Activated T-cell treated with anti-CD3 and anti-CD28 coated beads, Interleukin-2, amount 50 U/mL, for 24 hours (primary cell): ENCODE results near the gene SIX6.
A peak's percentile ranks its signal among the peaks of the same experiment; 100 is the strongest.

Experiments
- DNase-seq: peaks from one replicate; pipeline ENCODE4 v3.0.0-alpha.2; 2020
- H3K27ac Mint-ChIP-seq: 2 replicates; pipeline ENCODE4 v1.8.0; 2020; ENCODE audit warnings: mild to moderate bottlenecking, mixed read lengths
- H3K27me3 Mint-ChIP-seq: 2 replicates; pipeline ENCODE4 v1.8.0; 2020; ENCODE audit warnings: mixed read lengths
- H3K36me3 Mint-ChIP-seq: 2 replicates; pipeline ENCODE4 v1.8.0; 2020; ENCODE audit warnings: low read depth, mixed read lengths
- H3K4me1 Mint-ChIP-seq: 2 replicates; pipeline ENCODE4 v1.8.0; 2020; ENCODE audit warnings: low read depth, mixed read lengths
- H3K4me3 Mint-ChIP-seq: 2 replicates; pipeline ENCODE4 v1.8.0; 2020; ENCODE audit warnings: mild to moderate bottlenecking, moderate library complexity, mixed read lengths
- H3K9me3 Mint-ChIP-seq: 2 replicates; pipeline ENCODE4 v1.8.0; 2020; ENCODE audit warnings: mixed read lengths

Gene SIX6

GRCh38 chr14:60508363-60508706, 611 bp upstream of the SIX6 start:
- Mint-ChIP-seq H3K9me3 (no peaks in the 10 kb centered on the region), H3K4me3 (no peak overlapping the region), H3K36me3 (no peaks in the 10 kb centered on the region), H3K4me1 (peaks cover 28% of the 10 kb centered on the region), H3K27me3 (peaks cover 96% of the 10 kb centered on the region), H3K27ac (no peak overlapping the region)
- no peak for DNase-seq

DNA sequence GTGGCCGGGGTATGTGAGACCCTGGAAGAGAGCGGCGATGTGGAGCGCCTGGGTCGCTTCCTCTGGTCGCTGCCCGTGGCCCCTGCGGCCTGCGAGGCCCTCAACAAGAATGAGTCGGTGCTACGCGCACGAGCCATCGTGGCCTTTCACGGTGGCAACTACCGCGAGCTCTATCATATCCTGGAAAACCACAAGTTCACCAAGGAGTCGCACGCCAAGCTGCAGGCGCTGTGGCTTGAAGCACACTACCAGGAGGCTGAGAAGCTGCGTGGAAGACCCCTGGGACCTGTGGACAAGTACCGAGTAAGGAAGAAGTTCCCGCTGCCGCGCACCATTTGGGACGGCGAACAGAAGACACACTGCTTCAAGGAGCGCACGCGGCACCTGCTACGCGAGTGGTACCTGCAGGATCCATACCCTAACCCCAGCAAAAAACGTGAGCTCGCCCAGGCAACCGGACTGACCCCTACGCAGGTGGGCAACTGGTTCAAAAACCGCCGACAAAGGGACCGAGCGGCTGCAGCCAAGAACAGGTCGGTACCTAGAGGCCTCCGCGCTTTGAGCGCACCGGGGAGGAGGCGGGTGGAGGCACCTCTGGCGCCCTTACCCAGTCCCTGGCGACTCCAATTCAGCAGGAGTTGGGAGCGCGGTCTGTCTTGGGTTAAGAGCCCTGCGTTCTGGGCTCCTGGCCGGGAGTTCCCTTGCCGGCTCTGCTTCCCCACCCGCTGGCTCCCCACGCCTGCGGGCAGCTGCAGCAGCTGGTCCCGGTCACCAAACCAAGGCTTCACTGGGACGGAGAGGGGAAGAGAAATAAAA, 700 bp downstream of the SIX6 start:
- H3K27ac Mint-ChIP-seq, result peak overlapping the region; percentile 29
- peak; percentile 36 for DNase-seq
- H3K9me3 Mint-ChIP-seq, result no peaks in the 10 kb centered on the region
- H3K27me3 Mint-ChIP-seq, result peaks cover 96% of the 10 kb centered on the region
- peaks cover 35% of the 10 kb centered on the region for H3K4me1 Mint-ChIP-seq
- no peaks in the 10 kb centered on the region for H3K36me3 Mint-ChIP-seq
- peak overlapping the region; percentile 27 for H3K4me3 Mint-ChIP-seq

DNA sequence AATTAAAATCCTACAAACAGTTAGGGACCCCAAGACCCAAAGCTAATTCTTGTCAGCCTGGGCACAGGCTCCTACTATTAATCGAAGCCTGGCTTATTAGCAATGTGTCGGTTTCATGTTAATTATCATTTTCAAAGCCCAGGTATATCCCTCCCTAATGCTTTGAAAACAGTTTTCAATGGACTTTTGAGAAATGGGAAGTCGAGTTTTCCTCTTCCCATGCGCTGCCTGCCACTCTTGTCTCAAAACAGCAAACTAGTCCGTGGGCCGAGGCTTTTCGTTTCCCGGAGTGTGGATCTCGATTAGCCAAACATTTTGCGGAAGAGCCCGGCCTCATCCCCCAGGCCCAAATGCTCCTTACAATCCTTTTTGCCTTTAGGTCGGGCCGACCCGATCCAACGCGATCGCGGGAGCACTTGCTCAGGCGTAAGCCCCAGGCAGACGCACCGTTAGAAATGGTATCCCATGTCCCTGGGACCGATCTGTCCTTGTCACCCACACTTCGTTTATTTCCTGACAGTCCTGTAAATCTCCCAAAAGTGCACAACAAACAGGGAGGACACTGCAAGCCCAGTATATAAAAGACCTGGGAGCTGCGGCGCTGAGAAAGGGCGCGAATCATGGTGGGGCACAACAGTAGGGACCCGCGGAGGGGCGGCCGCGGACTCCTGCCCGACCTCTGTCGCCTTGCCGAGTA, 1.5 kb downstream of the SIX6 start:
- peak overlapping the region; percentile 23 for H3K4me3 Mint-ChIP-seq
- H3K9me3 Mint-ChIP-seq, result no peaks in the 10 kb centered on the region
- H3K27ac Mint-ChIP-seq, result no peak overlapping the region
- DNase-seq, result no peak
- no peaks in the 10 kb centered on the region for H3K36me3 Mint-ChIP-seq
- H3K4me1 Mint-ChIP-seq, result peaks cover 37% of the 10 kb centered on the region
- H3K27me3 Mint-ChIP-seq, result peaks cover 93% of the 10 kb centered on the region

GRCh38 chr14:60510951-60511599, 2.1 kb downstream of the SIX6 start:
- no peaks in the 10 kb centered on the region for H3K36me3 Mint-ChIP-seq

DNA sequence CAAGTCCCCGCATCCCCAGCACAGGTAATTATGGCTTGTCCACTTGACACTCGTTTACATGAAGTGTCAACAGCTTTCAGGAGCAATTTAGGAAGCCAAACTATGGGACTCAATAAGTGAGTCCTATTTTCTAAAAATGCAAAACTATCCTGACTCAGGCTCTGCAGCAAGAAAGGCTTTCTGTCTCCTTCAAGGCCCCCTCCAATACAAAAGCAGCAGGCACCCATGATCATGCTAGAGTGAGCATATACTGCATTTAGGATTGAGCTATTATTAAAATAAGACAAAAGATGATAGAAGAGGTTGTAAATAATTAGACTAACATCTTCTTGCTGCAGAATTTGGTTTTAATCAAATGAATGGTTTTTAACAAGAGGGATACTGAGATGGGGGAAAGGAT, 3.2 kb downstream of the SIX6 start:
- Mint-ChIP-seq H3K27me3 (peaks cover 92% of the 10 kb centered on the region), H3K4me3 (no peak overlapping the region), H3K36me3 (no peaks in the 10 kb centered on the region), H3K27ac (no peak overlapping the region), H3K4me1 (peaks cover 41% of the 10 kb centered on the region), H3K9me3 (no peaks in the 10 kb centered on the region)
- DNase-seq, result no peak

More at GRCh38 chr14:60510951-60511599, 2.1 kb downstream of the SIX6 start:
- Mint-ChIP-seq H3K27ac (no peak overlapping the region), H3K9me3 (no peaks in the 10 kb centered on the region), H3K4me3 (peak overlapping the region; percentile 23), H3K4me1 (peaks cover 40% of the 10 kb centered on the region), H3K27me3 (peaks cover 92% of the 10 kb centered on the region)
- DNase-seq, result no peak

- H3K9me3 Mint-ChIP-seq, result no peaks in the 10 kb centered on the region
- no peak overlapping the region for H3K27ac Mint-ChIP-seq
- no peak for DNase-seq
- H3K27me3 Mint-ChIP-seq, result peaks cover 90% of the 10 kb centered on the region
- H3K36me3 Mint-ChIP-seq, result no peaks in the 10 kb centered on the region
- H3K4me3 Mint-ChIP-seq, result no peak overlapping the region
- peaks cover 35% of the 10 kb centered on the region for H3K4me1 Mint-ChIP-seq
These were observed 4.1 kb downstream of the SIX6 start for GRCh38 chr14:60512973-60513571.

- Mint-ChIP-seq H3K9me3 (no peaks in the 10 kb centered on the region), H3K36me3 (no peaks in the 10 kb centered on the region), H3K27me3 (peaks cover 86% of the 10 kb centered on the region), H3K4me3 (peak overlapping the region; percentile 47), H3K4me1 (peaks cover 30% of the 10 kb centered on the region), H3K27ac (no peak overlapping the region)
- no peak for DNase-seq
These were observed 5.4 kb downstream of the SIX6 start for GRCh38 chr14:60514378-60514740.

DNA sequence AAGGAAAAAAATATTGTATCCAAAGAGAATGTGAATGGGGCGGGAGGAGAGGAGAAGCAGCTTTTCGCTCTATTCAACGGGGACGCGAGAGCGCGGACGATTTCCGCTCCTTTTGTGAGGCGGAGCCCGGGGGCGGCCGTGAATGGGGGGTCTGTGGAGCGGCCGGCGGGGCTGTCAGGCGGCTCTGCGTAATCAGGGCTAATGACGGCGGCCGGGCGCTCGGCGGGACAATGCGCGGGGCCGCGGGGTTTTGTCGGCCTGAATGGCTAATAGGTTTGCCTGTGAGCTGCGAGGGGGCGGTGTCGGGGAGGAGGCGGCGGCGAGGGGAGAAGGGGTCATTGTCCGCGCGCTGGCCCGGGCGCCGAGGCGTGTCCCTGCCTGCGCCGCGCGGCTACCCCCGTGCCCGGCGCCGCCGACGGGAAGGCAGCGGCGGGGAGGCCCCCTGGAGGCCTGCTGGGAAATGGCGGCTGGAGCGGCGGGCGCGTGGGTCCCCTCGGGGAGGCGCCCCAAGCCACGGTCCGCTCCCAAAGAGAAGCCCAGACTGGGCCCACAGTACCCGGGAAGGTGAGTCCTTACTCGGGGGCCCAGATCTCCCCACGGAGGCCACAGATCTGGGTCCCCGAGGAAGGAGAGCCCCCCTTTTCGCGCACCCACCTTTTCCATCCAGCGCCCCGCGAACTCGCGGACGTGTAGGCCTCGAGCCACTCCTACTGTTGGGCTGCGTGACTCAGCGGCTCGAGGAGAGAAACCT, 6.0 kb downstream of the SIX6 start:
- peak; percentile 45 for DNase-seq
- Mint-ChIP-seq H3K4me1 (peaks cover 24% of the 10 kb centered on the region), H3K27ac (no peak overlapping the region), H3K27me3 (peaks cover 81% of the 10 kb centered on the region), H3K4me3 (peak overlapping the region; percentile 47), H3K9me3 (no peaks in the 10 kb centered on the region), H3K36me3 (no peaks in the 10 kb centered on the region)

DNA sequence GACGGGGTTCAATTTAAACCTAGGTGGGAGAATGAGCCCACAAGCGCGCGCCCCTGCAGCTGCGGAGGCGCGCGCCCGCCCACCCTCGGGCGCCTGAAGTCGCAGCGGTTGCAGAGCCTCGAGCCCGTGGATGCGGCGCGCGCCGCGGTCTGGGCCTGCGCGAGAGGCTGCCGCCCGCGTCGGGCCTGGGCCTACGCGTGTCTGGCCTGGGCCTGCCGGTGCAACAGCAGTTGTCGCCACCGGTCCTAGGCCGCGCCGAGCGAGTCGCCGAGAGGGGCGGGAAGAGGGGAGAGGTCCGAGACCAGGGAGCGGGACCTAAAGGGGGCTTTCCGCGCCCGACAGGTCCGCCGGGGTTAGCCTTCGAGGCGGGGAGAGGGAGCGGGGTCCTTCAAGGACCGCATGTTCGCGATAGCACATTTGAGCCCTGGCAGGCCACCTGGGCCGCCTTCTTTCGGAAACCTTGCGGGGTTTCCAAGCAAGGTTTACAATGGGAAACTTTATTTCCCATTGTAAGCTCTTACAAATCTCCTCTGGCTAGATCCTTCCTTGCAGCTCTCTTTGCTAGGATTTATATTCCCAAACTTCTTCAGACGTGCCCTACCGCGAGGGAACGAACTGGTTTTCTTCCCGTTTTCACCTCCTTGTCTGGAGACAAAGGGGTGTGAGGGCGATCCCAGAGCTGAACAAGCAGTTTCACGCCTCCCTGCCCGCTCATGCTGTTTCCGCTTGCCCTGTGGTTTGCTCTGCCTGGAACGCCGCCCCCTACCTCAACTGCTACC, 6.8 kb downstream of the SIX6 start:
- H3K9me3 Mint-ChIP-seq, result no peaks in the 10 kb centered on the region
- no peaks in the 10 kb centered on the region for H3K36me3 Mint-ChIP-seq
- H3K27ac Mint-ChIP-seq, result no peak overlapping the region
- DNase-seq, result peak; percentile 37
- H3K4me3 Mint-ChIP-seq, result no peak overlapping the region
- H3K4me1 Mint-ChIP-seq, result peaks cover 18% of the 10 kb centered on the region
- H3K27me3 Mint-ChIP-seq, result peaks cover 80% of the 10 kb centered on the region

DNA sequence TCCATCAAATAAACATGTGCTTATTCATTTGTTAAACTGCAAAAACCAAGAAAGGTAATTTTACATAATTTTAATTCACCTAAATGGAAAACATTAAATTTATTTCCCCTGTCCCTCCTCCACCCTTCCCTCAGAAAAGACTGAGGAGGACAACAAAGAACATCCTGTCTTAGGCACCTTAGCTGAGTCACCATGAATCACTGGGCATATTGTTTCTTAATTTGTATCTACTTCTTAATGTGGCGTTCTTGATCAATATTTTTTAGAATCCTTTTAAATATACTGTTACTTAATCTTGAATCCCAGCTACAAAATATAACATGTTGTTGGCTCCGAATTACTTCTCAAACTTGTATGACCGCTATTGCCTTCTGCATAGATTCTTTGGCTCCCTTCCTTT, 23.5 kb downstream of the SIX6 start:
- Mint-ChIP-seq H3K9me3 (no peaks in the 10 kb centered on the region), H3K27me3 (peaks cover 39% of the 10 kb centered on the region), H3K4me1 (no peaks in the 10 kb centered on the region), H3K36me3 (no peaks in the 10 kb centered on the region), H3K27ac (no peak overlapping the region), H3K4me3 (no peak overlapping the region)
- no peak for DNase-seq

DNA sequence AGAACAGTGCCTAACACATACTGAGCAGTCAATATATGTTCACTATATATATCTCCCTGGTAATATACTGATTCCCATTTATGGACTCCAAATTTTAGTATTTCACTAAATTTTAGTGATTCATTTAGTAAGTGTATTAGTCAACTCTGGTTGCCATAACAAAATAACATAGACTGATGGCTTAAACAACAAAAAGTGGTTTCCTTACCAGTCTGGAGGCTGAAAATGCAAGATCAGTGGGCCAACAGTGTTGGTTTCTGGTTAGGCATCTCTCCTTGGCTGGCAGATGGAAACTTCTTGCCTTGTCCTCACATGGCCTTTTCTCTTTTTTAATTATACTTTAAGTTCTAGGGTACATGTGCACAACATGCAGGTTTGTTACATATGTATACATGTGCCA, 28.7 kb downstream of the SIX6 start:
- Mint-ChIP-seq H3K27me3 (peaks cover 30% of the 10 kb centered on the region), H3K36me3 (no peaks in the 10 kb centered on the region), H3K9me3 (peaks cover 13% of the 10 kb centered on the region), H3K4me1 (no peaks in the 10 kb centered on the region), H3K27ac (no peak overlapping the region), H3K4me3 (no peak overlapping the region)
- DNase-seq, result no peak

GRCh38 chr14:60544659-60545058, 35.7 kb downstream of the SIX6 start:
- Mint-ChIP-seq H3K9me3 (peaks cover 17% of the 10 kb centered on the region), H3K27ac (no peak overlapping the region), H3K4me3 (no peak overlapping the region), H3K4me1 (no peaks in the 10 kb centered on the region), H3K27me3 (peaks cover 40% of the 10 kb centered on the region), H3K36me3 (no peaks in the 10 kb centered on the region)
- no peak for DNase-seq

GRCh38 chr14:60553808-60554207, 44.9 kb downstream of the SIX6 start:
- no peak overlapping the region for H3K4me3 Mint-ChIP-seq
- H3K4me1 Mint-ChIP-seq, result no peaks in the 10 kb centered on the region
- no peaks in the 10 kb centered on the region for H3K9me3 Mint-ChIP-seq
- H3K27me3 Mint-ChIP-seq, result peaks cover 41% of the 10 kb centered on the region
- no peaks in the 10 kb centered on the region for H3K36me3 Mint-ChIP-seq
- no peak for DNase-seq
- no peak overlapping the region for H3K27ac Mint-ChIP-seq
